Measurements from ENCODE around the gene PIGU.

DNA sequence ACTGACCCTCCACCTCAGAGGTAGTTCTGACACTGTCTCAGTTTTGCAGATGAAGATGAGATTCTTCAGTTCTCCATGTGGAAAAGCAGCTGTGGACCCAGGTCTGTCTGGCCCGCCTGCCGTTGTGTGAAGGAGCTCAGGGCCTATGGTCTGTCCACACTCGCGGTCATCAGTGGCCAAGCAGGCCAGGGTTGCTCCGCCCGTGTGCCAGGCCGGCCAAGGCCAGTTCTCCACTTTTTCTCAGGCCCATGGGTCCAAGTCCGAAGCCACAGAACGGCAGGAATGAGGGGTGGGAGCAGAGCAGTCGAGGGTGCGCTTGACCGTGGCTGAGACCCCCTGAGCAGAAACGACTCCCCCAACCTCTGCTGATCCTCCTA lies 127.0 kb downstream of the PIGU start:
- TF ChIP-seq, protein P1, sequence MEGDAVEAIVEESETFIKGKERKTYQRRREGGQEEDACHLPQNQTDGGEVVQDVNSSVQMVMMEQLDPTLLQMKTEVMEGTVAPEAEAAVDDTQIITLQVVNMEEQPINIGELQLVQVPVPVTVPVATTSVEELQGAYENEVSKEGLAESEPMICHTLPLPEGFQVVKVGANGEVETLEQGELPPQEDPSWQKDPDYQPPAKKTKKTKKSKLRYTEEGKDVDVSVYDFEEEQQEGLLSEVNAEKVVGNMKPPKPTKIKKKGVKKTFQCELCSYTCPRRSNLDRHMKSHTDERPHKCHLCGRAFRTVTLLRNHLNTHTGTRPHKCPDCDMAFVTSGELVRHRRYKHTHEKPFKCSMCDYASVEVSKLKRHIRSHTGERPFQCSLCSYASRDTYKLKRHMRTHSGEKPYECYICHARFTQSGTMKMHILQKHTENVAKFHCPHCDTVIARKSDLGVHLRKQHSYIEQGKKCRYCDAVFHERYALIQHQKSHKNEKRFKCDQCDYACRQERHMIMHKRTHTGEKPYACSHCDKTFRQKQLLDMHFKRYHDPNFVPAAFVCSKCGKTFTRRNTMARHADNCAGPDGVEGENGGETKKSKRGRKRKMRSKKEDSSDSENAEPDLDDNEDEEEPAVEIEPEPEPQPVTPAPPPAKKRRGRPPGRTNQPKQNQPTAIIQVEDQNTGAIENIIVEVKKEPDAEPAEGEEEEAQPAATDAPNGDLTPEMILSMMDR (IDR thresholded peaks at IDR 0.05): no peak
- TF ChIP-seq POLR2A (IDR thresholded peaks at IDR 0.05): no peak
